GM12878 (cell line): Measurements from ENCODE around the gene FRYL. TPM values are rescaled to one million over a fixed set of nuclear protein-coding genes. Genes with fewer than 3 reads are reported as not detected.

Experiments
- ATAC-seq: fragments of 200-7000 bp; cut with Tn5 transposase; 3 replicates; pipeline ENCODE4 v1.9.1; 2020; ENCODE audit warnings: mild to moderate bottlenecking, moderate library complexity
- BruUV-seq: library from RNA; stranded (reverse); fragments of 400-500 nt; replicated peaks from 2 replicates; lab custom pipeline; 2021; lab: Mats Ljungman, UMichigan
- CTCF ChIA-PET: fragments of 300-600 bp; sonication (Branson Sonifier 250); formaldehyde crosslinking; extraction: SDS; loops from one replicate; lab custom pipeline; 2021; ENCODE audit warnings: inconsistent platforms; lab: Yijun Ruan, JAX
- POLR2A ChIA-PET: fragments of 350-600 bp; formaldehyde crosslinking; extraction: SDS; loops from one replicate; lab custom pipeline; 2021; ENCODE audit warnings: inconsistent platforms; lab: Charles Lee
- RAD21 ChIA-PET: fragments of 300-600 bp; sonication (Branson Sonifier 250); formaldehyde crosslinking; loops from one replicate; lab custom pipeline; 2023; ENCODE audit warnings: antibody characterized with exemption; ENCODE audit not compliant: unreplicated experiment; lab: Charles Lee
- SMC1A ChIA-PET: fragments of 300-600 bp; sonication (Branson Sonifier 250); formaldehyde crosslinking; loops from one replicate; lab custom pipeline; 2023; ENCODE audit not compliant: unreplicated experiment, uncharacterized antibody; lab: Charles Lee
- DNase-seq: peaks from one replicate; pipeline ENCODE4 v3.0.0-alpha.2; 2011; ENCODE audit warnings: low read depth, low spot score
- FAIRE-seq: peaks from 3 replicates; lab custom pipeline; 2011; peaks lifted over from hg19 to GRCh38; lab: Jason Lieb, UNC
- H2AFZ ChIP-seq: 2 replicates; pipeline ENCODE4 v1.6.0; 2011; ENCODE audit warnings: low read depth, low read length, control low read depth; ENCODE audit not compliant: control insufficient read depth
- H3K27ac ChIP-seq: 2 replicates; pipeline ENCODE4 v1.5.1; 2011; ENCODE audit warnings: control low read depth; ENCODE audit not compliant: control insufficient read depth, insufficient read depth
- H3K27me3 ChIP-seq, 2 experiments: replicated peaks in 1 of 2; 2 replicates each; pipeline versions ENCODE4 v1.6.0 to v1.6.1; 2011; ENCODE audit warnings: low read length in 1 of 2; ENCODE audit not compliant: control insufficient read depth in 2 of 2, insufficient read depth in 2 of 2
- H3K36me3 ChIP-seq, 2 experiments: 2 replicates each; pipeline ENCODE4 v1.5.1; 2011; ENCODE audit warnings: low read length in 1 of 2; ENCODE audit not compliant: control insufficient read depth in 2 of 2, insufficient read depth in 2 of 2
- H3K4me1 ChIP-seq: 2 replicates; pipeline ENCODE4 v1.6.1; 2011; ENCODE audit warnings: mild to moderate bottlenecking, low read length, moderate library complexity, mixed read lengths; ENCODE audit not compliant: control insufficient read depth, insufficient read depth
- H3K4me2 ChIP-seq: 2 replicates; pipeline ENCODE4 v1.6.0; 2011; ENCODE audit warnings: control low read depth; ENCODE audit not compliant: control insufficient read depth, insufficient read depth
- H3K4me3 ChIP-seq: fragments of 200-600 bp; sonication (generic); 2 replicates; pipeline ENCODE4 v1.5.1; 2016
- H3K79me2 ChIP-seq: 2 replicates; pipeline ENCODE4 v1.6.0; 2011; ENCODE audit warnings: low read length; ENCODE audit not compliant: control insufficient read depth, insufficient read depth
- H3K9ac ChIP-seq: 2 replicates; pipeline ENCODE4 v1.8.0; 2011; ENCODE audit warnings: low read length, control low read depth, mixed read lengths; ENCODE audit not compliant: control insufficient read depth, insufficient read depth
- H3K9me3 ChIP-seq: replicated peaks from 3 replicates; pipeline ENCODE4 v1.5.1; 2011; ENCODE audit warnings: mild to moderate bottlenecking, low read length; ENCODE audit not compliant: control insufficient read depth, insufficient read depth
- H4K20me1 ChIP-seq: 2 replicates; pipeline ENCODE4 v1.6.0; 2011; ENCODE audit not compliant: control insufficient read depth, insufficient read depth
- ATF2 ChIP-seq: IDR thresholded peaks from 2 replicates; pipeline ENCODE4 v1.6.1; 2012; ENCODE audit warnings: low read length, inconsistent platforms
- BRCA1 ChIP-seq: IDR thresholded peaks from 2 replicates; pipeline ENCODE4 v1.6.1; 2011; ENCODE audit warnings: low read depth, low read length, improper control_type of control experiment
- CTCF ChIP-seq, 3 experiments: IDR thresholded peaks in 2 of 3; conservative IDR thresholded peaks in 1 of 3; 2 replicates each; pipeline ENCODE4 v1.5.1; 2011; ENCODE audit warnings: low read depth in 3 of 3, low read length in 3 of 3, mild to moderate bottlenecking in 3 of 3, control low read depth in 2 of 3, moderate library complexity in 2 of 3, inconsistent platforms in 1 of 3, mixed read lengths in 1 of 3; ENCODE audit not compliant: control insufficient read depth in 2 of 3, insufficient read depth in 1 of 3; ENCODE audit errors: extremely low read depth in 1 of 3
- HDAC6 ChIP-seq: fragments of 200-600 bp; sonication (generic); IDR thresholded peaks from one replicate; pipeline ENCODE4 v1.8.0; 2017; ENCODE audit warnings: antibody characterized with exemption; ENCODE audit not compliant: unreplicated experiment
- JUNB ChIP-seq: IDR thresholded peaks from 2 replicates; pipeline ENCODE4 v1.6.1; 2016; ENCODE audit warnings: antibody characterized with exemption, mild to moderate bottlenecking
- MTA3 ChIP-seq: IDR thresholded peaks from 2 replicates; pipeline ENCODE4 v1.6.1; 2012; ENCODE audit warnings: low read length, inconsistent platforms, borderline replicate concordance
- NR2C1 ChIP-seq: fragments of 450-650 bp; IDR thresholded peaks from 2 replicates; pipeline ENCODE4 v1.6.1; 2017; ENCODE audit warnings: antibody characterized with exemption, mild to moderate bottlenecking, moderate library complexity
- PAX8 ChIP-seq: fragments of 450-650 bp; IDR thresholded peaks from 2 replicates; pipeline ENCODE4 v1.6.1; 2017; ENCODE audit warnings: mild to moderate bottlenecking, moderate library complexity
- PML ChIP-seq: IDR thresholded peaks from 2 replicates; pipeline ENCODE4 v1.6.1; 2012; ENCODE audit warnings: low read length, inconsistent platforms
- RAD21 ChIP-seq: IDR thresholded peaks from 2 replicates; pipeline ENCODE4 v1.6.1; 2011; ENCODE audit warnings: mild to moderate bottlenecking, low read depth, low read length, moderate library complexity; ENCODE audit not compliant: insufficient read depth
- RUNX3 ChIP-seq: IDR thresholded peaks from 2 replicates; pipeline ENCODE4 v1.6.1; 2012; ENCODE audit warnings: low read length, inconsistent platforms
- ZBTB4 ChIP-seq: fragments of 450-650 bp; formaldehyde crosslinking; IDR thresholded peaks from 2 replicates; pipeline ENCODE4 v1.4.0; 2022; ENCODE audit warnings: mild to moderate bottlenecking, moderate library complexity
- ZNF217 ChIP-seq: fragments of 450-650 bp; IDR thresholded peaks from 2 replicates; pipeline ENCODE4 v1.6.1; 2017; ENCODE audit warnings: antibody characterized with exemption, mild to moderate bottlenecking
- WGBS: methylation state at CpG from one replicate; pipeline ENCODE4 v1.1.6; 2016; ENCODE audit warnings: low lambda C conversion rate; ENCODE audit not compliant: insufficient replicate concordance, insufficient coverage; ENCODE audit errors: missing lambda C conversion rate; 5-methylcytosine and 5-hydroxymethylcytosine counted together
- in situ Hi-C: fragments of 300-500 bp; cut with MboI; formaldehyde crosslinking; loops from 9 replicates; pipeline ENCODE4 v1.14.3; 2018; ENCODE audit warnings: mixed read lengths
- intact Hi-C: fragments of 100-400 bp; cut with micrococcal nuclease; formaldehyde crosslinking; loops from one replicate; pipeline ENCODE4 v1.14.2; 2022; ENCODE audit not compliant: unreplicated experiment
- polyA plus RNA-seq, 11 experiments: library from polyadenylated mRNA; depleted of rRNA in 4 of 11; unstranded in 6 of 11; stranded (reverse) in 5 of 11; fragments of >200 nt; fragmentation: Nextera tagmentation in 4 of 11; fragmentation: Illumina TruSeq in 1 of 11; extraction: Ambion mirVana in 4 of 11; extraction: Trizol in 1 of 11; gene quantifications; 1 replicate in 1 of 11; 2 replicates in 10 of 11; pipeline versions ENCODE4 v1.2.1 to v1.2.3, GENCODE V29; 2011 to 2016; ENCODE audit warnings: inconsistent platforms in 2 of 11, missing spikeins in 2 of 11, low read depth in 1 of 11
- total RNA-seq, 4 experiments: library from RNA; depleted of rRNA in 3 of 4; stranded (reverse); fragments of >200 nt in 3 of 4; fragmentation: Illumina TruSeq in 1 of 4; extraction: Trizol in 1 of 4; gene quantifications; 2 replicates each; pipeline versions ENCODE4 v1.2.1 to v1.2.3, GENCODE V29; 2013 to 2021
- TF ChIP-seq, protein P1 (sequence below): IDR thresholded peaks from 2 replicates; pipeline ENCODE4 v1.6.1; 2011; ENCODE audit warnings: borderline replicate concordance, low read depth, mild to moderate bottlenecking, moderate library complexity, low read length; ENCODE audit not compliant: insufficient read depth, poor library complexity, severe bottlenecking
- TF ChIP-seq, protein P2 (sequence below): IDR thresholded peaks from 2 replicates; pipeline ENCODE4 v1.6.1; 2011; ENCODE audit warnings: borderline replicate concordance, low read depth, mild to moderate bottlenecking, moderate library complexity, mixed read lengths, low read length; ENCODE audit not compliant: insufficient read depth; ENCODE audit errors: extremely low read length

FRYL gene
- total and polyA plus RNA-seq, 10 of the 15 experiments (the other 5 are each of a cell fraction or from before 2014, with no cell fraction given) = 10.3 to 50.6 (median 28.7) TPM

GRCh38 chr4:48720459-48720858 lies 59.6 kb downstream of the FRYL start:
- CTCF ChIA-PET = no interaction called here
- H3K9ac ChIP-seq = no peak overlapping the region
- 0 out of 3 replicates have a peak, but pooled peaks have one; percentile 31 for ATAC-seq
- TF ChIP-seq JUNB (no peak), HDAC6 (no peak), PAX8 (no peak), ATF2 (no peak), RAD21 (no peak), PML (no peak), MTA3 (no peak), NR2C1 (no peak), ZNF217 (no peak), BRCA1 (no peak), RUNX3 (no peak), CTCF (IDR thresholded peaks at IDR 0.05 in 2 of 3, conservative IDR thresholded peaks at IDR 0.05 in 1 of 3; ENCODE audit: control insufficient read depth in 2 of 3, extremely low read depth in 1 of 3, insufficient read depth in 1 of 3, low read depth in 3 of 3, low read length in 3 of 3) (no peak), ZBTB4 (CRISPR knock-in tag) (no peak)
- TF ChIP-seq, protein P1, sequence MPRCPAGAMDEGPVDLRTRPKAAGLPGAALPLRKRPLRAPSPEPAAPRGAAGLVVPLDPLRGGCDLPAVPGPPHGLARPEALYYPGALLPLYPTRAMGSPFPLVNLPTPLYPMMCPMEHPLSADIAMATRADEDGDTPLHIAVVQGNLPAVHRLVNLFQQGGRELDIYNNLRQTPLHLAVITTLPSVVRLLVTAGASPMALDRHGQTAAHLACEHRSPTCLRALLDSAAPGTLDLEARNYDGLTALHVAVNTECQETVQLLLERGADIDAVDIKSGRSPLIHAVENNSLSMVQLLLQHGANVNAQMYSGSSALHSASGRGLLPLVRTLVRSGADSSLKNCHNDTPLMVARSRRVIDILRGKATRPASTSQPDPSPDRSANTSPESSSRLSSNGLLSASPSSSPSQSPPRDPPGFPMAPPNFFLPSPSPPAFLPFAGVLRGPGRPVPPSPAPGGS = no peak
- TF ChIP-seq, protein P2, sequence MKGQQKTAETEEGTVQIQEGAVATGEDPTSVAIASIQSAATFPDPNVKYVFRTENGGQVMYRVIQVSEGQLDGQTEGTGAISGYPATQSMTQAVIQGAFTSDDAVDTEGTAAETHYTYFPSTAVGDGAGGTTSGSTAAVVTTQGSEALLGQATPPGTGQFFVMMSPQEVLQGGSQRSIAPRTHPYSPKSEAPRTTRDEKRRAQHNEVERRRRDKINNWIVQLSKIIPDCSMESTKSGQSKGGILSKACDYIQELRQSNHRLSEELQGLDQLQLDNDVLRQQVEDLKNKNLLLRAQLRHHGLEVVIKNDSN = no peak

More at GRCh38 chr4:48720459-48720858, 59.6 kb downstream of the FRYL start:
- in situ Hi-C loops (no loop called here), intact Hi-C loops (no loop called here)
- Histone ChIP-seq H3K36me3 (no peaks in the 10 kb centered on the region; a peak in 1 of 4 replicates), H3K4me2 (no peak overlapping the region), H2AFZ (no peak overlapping the region), H3K4me1 (no peaks in the 10 kb centered on the region), H3K27ac (no peak overlapping the region), H3K4me3 (no peak overlapping the region), H3K9me3 (no peaks in the 10 kb centered on the region; the same call in none of the 3 replicates), H4K20me1 (no peaks in the 10 kb centered on the region), H3K79me2 (peaks cover 30% of the 10 kb centered on the region), H3K27me3 (no peaks in the 10 kb centered on the region)
- no peak for FAIRE-seq
- POLR2A ChIA-PET = no interaction called here
- BruUV-seq = no TSS peak
- no peak for DNase-seq
- 96% methylated on average over 2 of the region's 2 CpGs for WGBS
- RAD21 ChIA-PET = no interaction called here
- SMC1A ChIA-PET = no interaction called here
